ENCODE data around the gene TIMM23. TPM values are rescaled to one million over a fixed set of nuclear protein-coding genes. Genes with fewer than 3 reads are reported as not detected.
"Not testable (repeated sequence)": the region's sequence is repeated elsewhere in the genome, so short reads cannot be mapped to it uniquely, and the experiment has no call there.

TIMM23 gene
- 98.7 and 147 TPM in 2 replicates for total RNA-seq

- peak within 1 kb of the TSS; percentile 75 for H3K4me3 ChIP-seq (ENCODE audit: low read depth, low read length)
- not testable (repeated sequence) for DNase-seq (ENCODE audit: low read depth)
These were observed at the start of gene TIMM23 for GRCh38 chr10:45972106-45972812. Gene TIMM23 (plus strand): TSS chr10:45972489. CDS start chr10:45972625, 136 bp downstream.

DNA sequence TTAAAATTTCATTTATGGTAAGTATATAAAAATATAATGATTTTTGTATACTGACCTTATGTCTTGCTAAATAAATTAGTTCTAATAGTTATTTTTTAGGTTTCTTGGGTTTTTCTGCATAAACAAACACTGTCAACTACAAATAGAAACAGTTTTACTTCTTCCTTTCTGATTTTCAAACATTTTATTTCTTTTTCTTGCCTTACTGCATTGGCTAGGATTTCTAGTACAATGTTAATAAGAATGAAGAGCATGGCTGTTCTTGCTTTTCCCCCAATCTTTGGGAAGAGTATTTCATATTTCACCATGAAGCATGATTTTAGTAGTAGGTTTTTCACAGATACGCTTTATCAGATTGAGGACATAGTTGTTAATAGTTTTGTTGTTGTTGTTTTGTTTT is 45.5 kb upstream of the TIMM23 start:
- not testable (repeated sequence) for DNase-seq (ENCODE audit: low read depth); H3K4me3 ChIP-seq (ENCODE audit: low read depth, low read length)

- not testable (repeated sequence) for DNase-seq (ENCODE audit: low read depth); H3K4me3 ChIP-seq (ENCODE audit: low read depth, low read length)
These were observed 41.0 kb upstream of the TIMM23 start for GRCh38 chr10:45931305-45931704.

DNA sequence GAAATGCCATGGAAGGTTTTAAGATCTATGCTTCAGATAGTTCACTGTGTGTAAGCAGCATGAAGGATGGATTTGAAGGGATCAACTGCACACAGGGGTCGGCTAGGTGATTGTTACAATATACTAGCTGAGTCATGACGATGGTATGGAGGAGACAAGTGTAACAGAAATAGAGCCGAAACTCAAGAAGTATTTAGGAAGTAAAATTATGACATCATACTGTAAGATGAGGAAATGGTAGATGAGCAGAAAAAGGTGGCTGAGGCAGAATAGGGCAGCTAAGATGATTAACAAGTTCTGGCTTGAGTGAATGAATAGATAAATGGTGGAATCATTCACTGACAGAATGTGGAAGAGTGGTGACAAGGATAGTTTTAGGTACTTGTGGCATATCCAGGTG is 37.5 kb upstream of the TIMM23 start:
- DNase-seq (ENCODE audit: low read depth) = not testable (repeated sequence)

GRCh38 chr10:45939176-45939697 is 33.1 kb upstream of the TIMM23 start:
- not testable (repeated sequence) for DNase-seq (ENCODE audit: low read depth); H3K4me3 ChIP-seq (ENCODE audit: low read depth, low read length)

More for the DNA sequence above, 37.5 kb upstream of the TIMM23 start:
- not testable (repeated sequence) for H3K4me3 ChIP-seq (ENCODE audit: low read depth, low read length)

GRCh38 chr10:45941196-45941595 is 31.1 kb upstream of the TIMM23 start:
- H3K4me3 ChIP-seq (ENCODE audit: low read depth, low read length); DNase-seq (ENCODE audit: low read depth): not testable (repeated sequence)

DNA sequence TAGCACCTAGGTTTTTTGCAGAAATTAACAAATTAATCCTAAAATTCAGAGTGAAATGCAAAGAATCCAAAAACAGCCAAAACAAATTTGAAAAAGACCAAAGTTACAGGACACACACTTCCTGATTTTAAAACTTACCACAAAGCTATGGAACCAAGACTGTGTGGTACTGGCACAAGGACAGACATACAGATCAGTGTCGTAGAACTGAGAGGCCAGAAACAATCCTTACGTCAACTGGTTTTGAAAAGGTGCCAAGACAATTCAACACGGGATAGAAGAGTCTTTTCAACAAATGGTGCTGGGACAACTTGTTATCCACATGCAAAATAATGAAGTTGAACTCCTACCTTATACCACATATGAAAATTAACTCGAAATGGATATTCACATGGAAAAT is 26.8 kb upstream of the TIMM23 start:
- not testable (repeated sequence) for DNase-seq (ENCODE audit: low read depth); H3K4me3 ChIP-seq (ENCODE audit: low read depth, low read length)

DNA sequence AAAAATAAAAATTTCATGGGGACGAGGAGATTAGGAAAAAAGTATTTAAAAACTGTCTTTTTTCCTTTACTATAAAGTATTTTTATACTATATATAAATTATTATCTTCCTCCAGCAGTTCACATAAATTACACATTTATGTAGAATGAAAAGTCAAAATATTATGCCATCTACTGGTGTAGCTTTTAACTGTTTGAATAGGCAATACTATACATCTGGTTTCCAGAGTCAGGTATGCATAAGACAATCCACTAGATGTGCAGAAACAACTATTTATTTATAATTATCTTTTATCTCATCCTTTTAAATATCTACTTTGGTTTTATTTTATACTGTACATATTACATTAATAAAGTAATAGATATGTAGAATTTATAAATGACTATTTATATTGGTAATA is 24.9 kb upstream of the TIMM23 start:
- DNase-seq (ENCODE audit: low read depth); H3K4me3 ChIP-seq (ENCODE audit: low read depth, low read length): not testable (repeated sequence)

DNA sequence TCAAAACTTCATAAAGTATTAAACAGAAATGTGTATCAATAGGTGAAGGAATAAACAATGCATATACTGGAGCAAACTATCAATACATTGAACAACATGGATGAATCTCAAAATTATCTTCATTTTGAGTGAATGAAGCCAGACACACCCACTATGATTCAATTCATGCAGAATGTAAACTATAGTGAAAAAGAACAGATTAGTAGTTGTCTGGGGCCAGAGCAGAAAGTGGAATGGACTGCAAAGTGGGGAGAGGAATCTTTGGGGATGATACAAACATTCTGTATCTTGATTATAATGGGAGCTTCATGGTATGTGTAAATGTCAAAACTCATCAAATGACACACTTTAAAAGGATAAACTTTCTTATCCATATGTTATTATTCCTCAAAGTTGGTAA is 23.5 kb upstream of the TIMM23 start:
- DNase-seq (ENCODE audit: low read depth); H3K4me3 ChIP-seq (ENCODE audit: low read depth, low read length): not testable (repeated sequence)

- not testable (repeated sequence) for DNase-seq (ENCODE audit: low read depth); H3K4me3 ChIP-seq (ENCODE audit: low read depth, low read length)
These were observed 17.9 kb upstream of the TIMM23 start for GRCh38 chr10:45954367-45954766.

DNA sequence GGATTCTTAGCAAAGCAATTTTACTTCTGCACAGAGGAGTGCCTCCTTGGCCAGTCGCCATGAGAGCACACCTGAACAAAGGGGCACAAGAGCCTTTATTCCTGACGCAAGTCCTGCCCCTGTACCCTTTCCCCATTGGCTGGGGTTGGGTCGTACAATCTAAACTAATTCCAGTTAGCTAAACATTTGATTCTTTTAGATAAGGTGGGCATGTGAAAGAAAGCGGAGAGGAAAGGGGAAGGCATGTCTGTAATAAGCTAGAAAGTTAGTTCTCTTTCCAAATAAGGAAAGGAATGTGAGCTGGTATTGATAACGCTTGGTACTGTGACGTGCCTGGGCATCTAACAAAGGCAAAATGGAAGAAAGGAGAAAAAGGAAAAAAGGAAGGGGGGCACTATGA is 15.7 kb upstream of the TIMM23 start:
- not testable (repeated sequence) for H3K4me3 ChIP-seq (ENCODE audit: low read depth, low read length); DNase-seq (ENCODE audit: low read depth)

- H3K4me3 ChIP-seq (ENCODE audit: low read depth, low read length); DNase-seq (ENCODE audit: low read depth): not testable (repeated sequence)
These were observed 14.4 kb upstream of the TIMM23 start for GRCh38 chr10:45957928-45958327.

GRCh38 chr10:45962686-45963452 is 9.4 kb upstream of the TIMM23 start:
- not testable (repeated sequence) for H3K4me3 ChIP-seq (ENCODE audit: low read depth, low read length); DNase-seq (ENCODE audit: low read depth)

DNA sequence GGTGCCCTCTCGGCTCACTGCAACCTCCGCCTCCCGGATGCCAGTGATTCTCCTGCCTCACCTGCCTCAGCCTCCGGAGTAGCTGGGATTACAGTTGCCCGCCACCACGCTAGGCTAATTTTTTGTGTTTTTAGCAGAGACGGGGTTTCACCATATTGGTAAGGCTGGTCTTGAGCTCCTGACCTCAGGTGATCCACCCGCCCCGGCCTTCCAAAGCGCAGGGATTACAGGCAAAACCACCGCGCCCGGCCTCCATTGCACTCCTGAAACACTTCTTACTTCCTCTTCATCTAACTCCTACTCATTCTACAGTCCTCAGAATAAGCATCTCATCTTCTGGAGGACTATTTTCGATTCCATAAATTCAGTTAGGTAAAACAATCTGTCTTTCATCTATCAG is 1.3 kb upstream of the TIMM23 start:
- not testable (repeated sequence) for DNase-seq (ENCODE audit: low read depth)
- H3K4me3 ChIP-seq (ENCODE audit: low read depth, low read length) = peak overlapping the region; percentile 75

GRCh38 chr10:45971742-45972105 is 565 bp upstream of the TIMM23 start:
- DNase-seq (ENCODE audit: low read depth) = not testable (repeated sequence)
- peak overlapping the region; percentile 75 for H3K4me3 ChIP-seq (ENCODE audit: low read depth, low read length)

GRCh38 chr10:45972813-45973169 is 502 bp downstream of the TIMM23 start:
- not testable (repeated sequence) for DNase-seq (ENCODE audit: low read depth)

DNA sequence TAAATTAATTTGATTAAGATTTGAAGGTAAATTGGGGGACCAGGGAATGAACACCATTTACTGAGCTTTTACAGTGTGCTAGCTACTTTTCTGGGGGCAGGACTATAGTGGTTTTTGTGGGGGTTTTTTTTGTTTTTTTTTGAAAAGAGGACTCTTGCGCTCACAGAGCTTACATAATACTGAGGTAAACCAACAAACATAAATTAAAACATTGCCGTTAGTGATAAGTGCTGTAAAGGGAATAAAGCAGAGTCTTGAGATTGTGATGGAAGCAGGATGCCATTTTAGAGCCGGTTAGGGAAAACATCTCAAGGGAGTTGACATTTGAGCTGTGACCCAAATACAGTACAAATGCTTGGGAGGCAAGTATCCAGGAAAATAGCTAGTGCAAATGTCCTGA is 1.8 kb downstream of the TIMM23 start:
- not testable (repeated sequence) for DNase-seq (ENCODE audit: low read depth)
- peak overlapping the region; percentile 24 for H3K4me3 ChIP-seq (ENCODE audit: low read depth, low read length)

More at GRCh38 chr10:45972813-45973169, 502 bp downstream of the TIMM23 start:
- peak overlapping the region; percentile 75 for H3K4me3 ChIP-seq (ENCODE audit: low read depth, low read length)

DNA sequence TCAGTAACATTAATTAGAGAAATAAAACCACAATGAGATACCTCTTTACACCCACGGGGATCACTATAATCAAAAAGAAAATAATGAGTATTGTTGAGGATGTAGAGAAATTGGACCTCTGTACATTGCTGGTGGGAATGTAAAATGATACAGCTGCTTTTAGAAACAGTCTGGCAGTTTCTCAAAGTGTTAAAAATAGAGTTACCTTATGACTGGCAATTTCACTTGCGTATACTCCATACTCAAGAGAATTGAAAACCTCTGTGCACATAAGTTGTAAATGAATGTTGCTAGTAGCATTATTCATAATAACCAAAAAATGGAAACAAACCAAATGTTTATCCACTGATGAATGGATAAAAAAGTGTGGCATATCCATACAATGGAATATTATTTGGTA is 6.3 kb downstream of the TIMM23 start:
- H3K4me3 ChIP-seq (ENCODE audit: low read depth, low read length); DNase-seq (ENCODE audit: low read depth): not testable (repeated sequence)

- not testable (repeated sequence) for DNase-seq (ENCODE audit: low read depth); H3K4me3 ChIP-seq (ENCODE audit: low read depth, low read length)
These were observed 9.1 kb downstream of the TIMM23 start for GRCh38 chr10:45981367-45981766.

All from epithelial cell of proximal tubule (primary cell).